MM.1S (cell line): ENCODE results near the gene IGF2BP3.

Source experiments
- DNase-seq: peaks from one replicate; pipeline ENCODE4 v3.0.0-alpha.2; 2015
- H2AFZ ChIP-seq: fragments of 300-600 bp; sonication (generic); 2 replicates; pipeline ENCODE4 v1.6.0; 2016; ENCODE audit warnings: antibody characterized with exemption, low read length
- H3F3A ChIP-seq: fragments of 300-600 bp; sonication (generic); 2 replicates; pipeline ENCODE4 v1.6.1; 2016; ENCODE audit warnings: mild to moderate bottlenecking, antibody characterized with exemption, low read length, moderate library complexity, mixed read lengths; ENCODE audit not compliant: insufficient read depth
- H3K27ac ChIP-seq: fragments of 300-600 bp; sonication (generic); 2 replicates; pipeline ENCODE4 v1.5.1; 2016; ENCODE audit warnings: mild to moderate bottlenecking, low read length
- H3K27me3 ChIP-seq: fragments of 300-600 bp; sonication (generic); replicated peaks from 2 replicates; pipeline ENCODE4 v1.6.0; 2016; ENCODE audit warnings: low read length; ENCODE audit not compliant: insufficient read depth
- H3K36me3 ChIP-seq: fragments of 300-600 bp; sonication (generic); replicated peaks from 2 replicates; pipeline ENCODE4 v1.6.1; 2016; ENCODE audit warnings: mild to moderate bottlenecking, low read length, mixed read lengths; ENCODE audit not compliant: insufficient read depth
- H3K4me1 ChIP-seq: fragments of 300-600 bp; sonication (generic); 2 replicates; pipeline ENCODE4 v1.6.1; 2016; ENCODE audit warnings: low read length, mixed read lengths
- H3K4me2 ChIP-seq: fragments of 300-600 bp; sonication (generic); 2 replicates; pipeline ENCODE4 v1.6.0; 2016; ENCODE audit warnings: low read depth, low read length
- H3K4me3 ChIP-seq: fragments of 300-600 bp; sonication (generic); 2 replicates; pipeline ENCODE4 v1.5.1; 2016; ENCODE audit warnings: low read length, mixed read lengths
- H3K79me2 ChIP-seq: fragments of 300-600 bp; sonication (generic); 2 replicates; pipeline ENCODE4 v1.6.1; 2016; ENCODE audit warnings: mixed run types, low read length, mixed read lengths
- H3K9ac ChIP-seq: fragments of 300-600 bp; sonication (generic); 2 replicates; pipeline ENCODE4 v1.6.1; 2016; ENCODE audit warnings: low read length, mixed read lengths
- H3K9me2 ChIP-seq: fragments of 300-600 bp; sonication (generic); replicated peaks from 2 replicates; pipeline ENCODE4 v1.6.1; 2016; ENCODE audit warnings: mild to moderate bottlenecking, low read length, mixed read lengths; ENCODE audit not compliant: insufficient read depth
- H3K9me3 ChIP-seq: fragments of 300-600 bp; sonication (generic); replicated peaks from 2 replicates; pipeline ENCODE4 v1.6.1; 2016; ENCODE audit warnings: mild to moderate bottlenecking, low read length, mixed read lengths; ENCODE audit not compliant: insufficient read depth
- H4K20me1 ChIP-seq: fragments of 300-600 bp; sonication (generic); 2 replicates; pipeline ENCODE4 v1.6.1; 2016; ENCODE audit warnings: mild to moderate bottlenecking, low read length, moderate library complexity, mixed read lengths; ENCODE audit not compliant: insufficient read depth
- EZH2 ChIP-seq: fragments of 300-600 bp; sonication (generic); optimal IDR thresholded peaks from 2 replicates; pipeline ENCODE3; 2017; ENCODE audit warnings: low read depth, mild to moderate bottlenecking, antibody characterized with exemption, low read length, mixed read lengths
- EZH2phosphoT487 ChIP-seq: fragments of 300-600 bp; sonication (generic); IDR thresholded peaks from 2 replicates; pipeline ENCODE4 v1.6.1; 2018; ENCODE audit warnings: antibody characterized with exemption, low read length
- TF ChIP-seq, protein P1 (sequence below): fragments of 300-600 bp; sonication (generic); IDR thresholded peaks from 2 replicates; pipeline ENCODE4 v1.5.1; 2016; ENCODE audit warnings: antibody characterized with exemption, low read length, mixed read lengths

The IGF2BP3 gene

DNA sequence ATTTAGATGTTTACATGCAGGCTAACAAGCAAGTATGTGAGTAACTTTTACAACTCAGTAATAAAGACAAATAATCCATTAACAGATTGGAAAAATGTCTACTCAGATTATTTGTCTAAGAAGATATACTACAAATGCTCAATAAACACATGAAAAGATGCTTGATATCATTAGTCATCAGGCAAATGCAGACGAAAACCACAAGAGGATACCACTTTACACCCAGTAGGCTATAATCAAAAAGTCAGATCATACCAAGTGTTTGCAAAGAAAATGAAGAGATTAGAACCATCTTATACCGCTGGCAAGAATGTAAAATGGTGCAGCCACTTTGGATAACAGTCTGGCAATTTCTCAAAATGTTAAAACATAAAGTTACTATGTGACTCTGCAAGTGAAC, 87.1 kb downstream of the IGF2BP3 start:
- no peaks in the 10 kb centered on the region for H4K20me1 ChIP-seq
- no peak overlapping the region for H3K4me2 ChIP-seq
- no peaks in the 10 kb centered on the region for H3K9me2 ChIP-seq
- H3K27me3 ChIP-seq, result no peaks in the 10 kb centered on the region
- H3K4me1 ChIP-seq, result 0 out of 2 replicates have a peak, but pooled peaks cover 3% of the 10 kb centered on the region
- H3K4me3 ChIP-seq, result no peak overlapping the region
- TF ChIP-seq EZH2phosphoT487, result no peak
- TF ChIP-seq, protein P1, sequence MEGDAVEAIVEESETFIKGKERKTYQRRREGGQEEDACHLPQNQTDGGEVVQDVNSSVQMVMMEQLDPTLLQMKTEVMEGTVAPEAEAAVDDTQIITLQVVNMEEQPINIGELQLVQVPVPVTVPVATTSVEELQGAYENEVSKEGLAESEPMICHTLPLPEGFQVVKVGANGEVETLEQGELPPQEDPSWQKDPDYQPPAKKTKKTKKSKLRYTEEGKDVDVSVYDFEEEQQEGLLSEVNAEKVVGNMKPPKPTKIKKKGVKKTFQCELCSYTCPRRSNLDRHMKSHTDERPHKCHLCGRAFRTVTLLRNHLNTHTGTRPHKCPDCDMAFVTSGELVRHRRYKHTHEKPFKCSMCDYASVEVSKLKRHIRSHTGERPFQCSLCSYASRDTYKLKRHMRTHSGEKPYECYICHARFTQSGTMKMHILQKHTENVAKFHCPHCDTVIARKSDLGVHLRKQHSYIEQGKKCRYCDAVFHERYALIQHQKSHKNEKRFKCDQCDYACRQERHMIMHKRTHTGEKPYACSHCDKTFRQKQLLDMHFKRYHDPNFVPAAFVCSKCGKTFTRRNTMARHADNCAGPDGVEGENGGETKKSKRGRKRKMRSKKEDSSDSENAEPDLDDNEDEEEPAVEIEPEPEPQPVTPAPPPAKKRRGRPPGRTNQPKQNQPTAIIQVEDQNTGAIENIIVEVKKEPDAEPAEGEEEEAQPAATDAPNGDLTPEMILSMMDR, result no peak
- TF ChIP-seq EZH2, result no peak
- no peaks in the 10 kb centered on the region for H3K36me3 ChIP-seq
- no peak overlapping the region for H3K27ac ChIP-seq
- no peaks in the 10 kb centered on the region for H3F3A ChIP-seq
- no peak overlapping the region for H2AFZ ChIP-seq
- H3K9ac ChIP-seq, result no peak overlapping the region
- no peaks in the 10 kb centered on the region for H3K9me3 ChIP-seq
- DNase-seq, result no peak
- no peaks in the 10 kb centered on the region for H3K79me2 ChIP-seq

DNA sequence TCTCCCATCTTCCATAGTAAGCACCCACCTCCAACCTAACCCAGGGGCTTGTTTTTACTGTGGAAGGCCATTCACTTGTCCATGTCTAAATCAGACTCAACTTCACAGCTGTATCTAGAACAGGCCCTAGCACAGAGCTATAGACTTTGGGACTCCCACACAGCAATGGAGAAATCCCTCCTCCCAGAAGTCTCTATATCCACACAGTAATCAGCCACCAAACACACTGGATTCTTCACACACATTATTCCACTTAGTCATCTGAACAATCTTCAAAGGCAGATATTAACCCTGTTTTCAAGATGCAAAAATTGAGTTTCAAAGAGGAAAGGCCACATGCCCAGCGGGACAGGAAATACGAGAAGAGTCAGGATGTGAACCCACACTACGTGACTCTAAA, 89.3 kb downstream of the IGF2BP3 start:
- TF ChIP-seq EZH2phosphoT487, result no peak
- no peak for TF ChIP-seq EZH2
- TF ChIP-seq, protein P1, result no peak
- H3K9me3 ChIP-seq, result no peaks in the 10 kb centered on the region
- H3K79me2 ChIP-seq, result no peaks in the 10 kb centered on the region
- no peak overlapping the region for H2AFZ ChIP-seq
- no peak overlapping the region for H3K4me2 ChIP-seq
- 0 out of 2 replicates have a peak, but pooled peaks cover 3% of the 10 kb centered on the region for H3K4me1 ChIP-seq
- H3K27ac ChIP-seq, result no peak overlapping the region
- no peak overlapping the region for H3K4me3 ChIP-seq
- DNase-seq, result no peak
- no peaks in the 10 kb centered on the region for H3K36me3 ChIP-seq
- no peaks in the 10 kb centered on the region for H3K9me2 ChIP-seq
- no peaks in the 10 kb centered on the region for H4K20me1 ChIP-seq
- no peaks in the 10 kb centered on the region for H3F3A ChIP-seq
- no peaks in the 10 kb centered on the region for H3K27me3 ChIP-seq
- H3K9ac ChIP-seq, result no peak overlapping the region

DNA sequence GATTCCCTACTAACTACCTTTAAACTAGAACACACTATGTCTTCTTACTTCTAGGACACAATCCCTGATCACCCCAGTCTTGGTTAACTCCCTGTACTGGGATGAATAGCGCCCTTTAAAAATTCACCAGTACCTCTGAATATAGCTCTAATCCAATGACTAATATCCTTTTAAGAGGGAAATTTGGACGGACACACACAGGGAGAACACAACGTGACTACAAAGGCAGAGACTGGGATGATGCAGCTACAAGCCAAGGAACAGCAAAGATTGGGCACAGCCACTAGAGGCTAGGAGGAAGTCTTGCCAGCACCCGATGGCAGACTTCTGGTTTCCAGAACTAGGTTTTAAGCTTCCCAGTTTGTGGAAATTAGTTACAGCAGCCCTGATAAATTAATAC, 89.7 kb downstream of the IGF2BP3 start:
- Histone ChIP-seq H3K9me2 (no peaks in the 10 kb centered on the region), H3K36me3 (no peaks in the 10 kb centered on the region), H3K4me2 (no peak overlapping the region), H3K9ac (no peak overlapping the region), H4K20me1 (no peaks in the 10 kb centered on the region), H3K4me1 (0 out of 2 replicates have a peak, but pooled peaks cover 3% of the 10 kb centered on the region), H3K9me3 (no peaks in the 10 kb centered on the region), H3K27me3 (no peaks in the 10 kb centered on the region), H3K79me2 (no peaks in the 10 kb centered on the region), H3F3A (no peaks in the 10 kb centered on the region), H2AFZ (no peak overlapping the region), H3K27ac (no peak overlapping the region), H3K4me3 (no peak overlapping the region)
- DNase-seq, result no peak
- TF ChIP-seq EZH2phosphoT487, result no peak
- no peak for TF ChIP-seq EZH2
- TF ChIP-seq, protein P1, result no peak
